ENCODE results near the gene ANAPC4. TPM values are rescaled to one million over a fixed set of nuclear protein-coding genes. Genes with fewer than 3 reads are reported as not detected.

ANAPC4 gene
- total RNA-seq, 2 experiments from 2014 or later, result 48.7 to 56.0 TPM

- Mint-ChIP-seq H3K27me3 (no peaks in the 10 kb centered on the region), H3K9me3 (ENCODE audit: low read depth) (no peaks in the 10 kb centered on the region), H3K4me1 (no peaks in the 10 kb centered on the region), H3K27ac (no peak overlapping the region), H3K36me3 (no peaks in the 10 kb centered on the region), H3K4me3 (no peak overlapping the region)
- no peak for DNase-seq
- no peak for ATAC-seq
- CTCF ChIA-PET, result interaction anchor here (1.1 kb wide), 1 partner anchor 9 kb away, joined by 5 read pairs; no protein-coding TSS in a partner anchor
Observed at GRCh38 chr4:25448379-25449109, 71.5 kb downstream of the ANAPC4 start.

GRCh38 chr4:25449270-25449669 lies 72.2 kb downstream of the ANAPC4 start:
- Mint-ChIP-seq H3K27me3 (no peaks in the 10 kb centered on the region), H3K4me1 (no peaks in the 10 kb centered on the region), H3K4me3 (no peak overlapping the region), H3K9me3 (ENCODE audit: low read depth) (no peaks in the 10 kb centered on the region), H3K27ac (no peak overlapping the region), H3K36me3 (no peaks in the 10 kb centered on the region)
- DNase-seq (no peak), ATAC-seq (no peak)
- CTCF ChIA-PET, result interaction anchor here (1.1 kb wide), 1 partner anchor 10 kb away, joined by 5 read pairs; no protein-coding TSS in a partner anchor

GRCh38 chr4:25449688-25450087 lies 72.6 kb downstream of the ANAPC4 start:
- no peak for ATAC-seq
- no peak overlapping the region for H3K27ac Mint-ChIP-seq
- H3K36me3 Mint-ChIP-seq, result no peaks in the 10 kb centered on the region
- CTCF ChIA-PET, result no interaction called here
- H3K27me3 Mint-ChIP-seq, result no peaks in the 10 kb centered on the region
- no peaks in the 10 kb centered on the region for H3K4me1 Mint-ChIP-seq
- no peak for DNase-seq
- no peak overlapping the region for H3K4me3 Mint-ChIP-seq
- no peaks in the 10 kb centered on the region for H3K9me3 Mint-ChIP-seq (ENCODE audit: low read depth)

- no peaks in the 10 kb centered on the region for H3K27me3 Mint-ChIP-seq
- DNase-seq, result no peak
- CTCF ChIA-PET, result no interaction called here
Observed at GRCh38 chr4:25450491-25450901, 73.4 kb downstream of the ANAPC4 start.

GRCh38 chr4:25451676-25452075 lies 74.6 kb downstream of the ANAPC4 start:
- no peak for DNase-seq
- Mint-ChIP-seq H3K36me3 (no peaks in the 10 kb centered on the region), H3K27me3 (no peaks in the 10 kb centered on the region), H3K9me3 (ENCODE audit: low read depth) (no peaks in the 10 kb centered on the region), H3K4me1 (no peaks in the 10 kb centered on the region), H3K4me3 (no peak overlapping the region), H3K27ac (no peak overlapping the region)
- ATAC-seq, result no peak
- CTCF ChIA-PET, result no interaction called here

More at GRCh38 chr4:25450491-25450901, 73.4 kb downstream of the ANAPC4 start:
- H3K4me1 Mint-ChIP-seq, result no peaks in the 10 kb centered on the region
- ATAC-seq, result no peak
- no peaks in the 10 kb centered on the region for H3K9me3 Mint-ChIP-seq (ENCODE audit: low read depth)
- H3K4me3 Mint-ChIP-seq, result no peak overlapping the region
- no peak overlapping the region for H3K27ac Mint-ChIP-seq
- no peaks in the 10 kb centered on the region for H3K36me3 Mint-ChIP-seq

GRCh38 chr4:25452081-25452480 lies 75.0 kb downstream of the ANAPC4 start:
- Mint-ChIP-seq H3K4me1 (no peaks in the 10 kb centered on the region), H3K4me3 (no peak overlapping the region), H3K27me3 (no peaks in the 10 kb centered on the region), H3K36me3 (no peaks in the 10 kb centered on the region), H3K9me3 (ENCODE audit: low read depth) (no peaks in the 10 kb centered on the region), H3K27ac (no peak overlapping the region)
- ATAC-seq (no peak), DNase-seq (no peak)
- CTCF ChIA-PET, result interaction anchor here (0.7 kb wide), 1 partner anchor 31 kb away, joined by 3 read pairs; no protein-coding TSS in a partner anchor

GRCh38 chr4:25454476-25454875 lies 77.4 kb downstream of the ANAPC4 start:
- no peak overlapping the region for H3K27ac Mint-ChIP-seq
- CTCF ChIA-PET, result no interaction called here
- H3K4me1 Mint-ChIP-seq, result no peaks in the 10 kb centered on the region
- no peak overlapping the region for H3K4me3 Mint-ChIP-seq
- ATAC-seq (no peak), DNase-seq (no peak)
- H3K27me3 Mint-ChIP-seq, result no peaks in the 10 kb centered on the region
- H3K36me3 Mint-ChIP-seq, result no peaks in the 10 kb centered on the region
- H3K9me3 Mint-ChIP-seq (ENCODE audit: low read depth), result no peaks in the 10 kb centered on the region

GRCh38 chr4:25457053-25457715 lies 80.1 kb downstream of the ANAPC4 start:
- CTCF ChIA-PET, result interaction anchor here (1.1 kb wide), 1 partner anchor 18 kb away, joined by 4 read pairs; no protein-coding TSS in a partner anchor
- Mint-ChIP-seq H3K27me3 (no peaks in the 10 kb centered on the region), H3K27ac (no peak overlapping the region), H3K4me1 (no peaks in the 10 kb centered on the region), H3K36me3 (no peaks in the 10 kb centered on the region), H3K4me3 (no peak overlapping the region), H3K9me3 (ENCODE audit: low read depth) (no peaks in the 10 kb centered on the region)
- DNase-seq (no peak), ATAC-seq (no peak)

- CTCF ChIA-PET, result no interaction called here
Observed at GRCh38 chr4:25466966-25467697, 90.1 kb downstream of the ANAPC4 start.

GRCh38 chr4:25467843-25468242 lies 90.8 kb downstream of the ANAPC4 start:
- ATAC-seq, result no peak
- H3K9me3 Mint-ChIP-seq (ENCODE audit: low read depth), result peaks cover 6% of the 10 kb centered on the region
- H3K4me1 Mint-ChIP-seq, result no peaks in the 10 kb centered on the region
- no peaks in the 10 kb centered on the region for H3K36me3 Mint-ChIP-seq
- no peaks in the 10 kb centered on the region for H3K27me3 Mint-ChIP-seq
- H3K27ac Mint-ChIP-seq, result no peak overlapping the region
- DNase-seq, result no peak
- CTCF ChIA-PET, result no interaction called here
- H3K4me3 Mint-ChIP-seq, result no peak overlapping the region

More at GRCh38 chr4:25466966-25467697, 90.1 kb downstream of the ANAPC4 start:
- Mint-ChIP-seq H3K27ac (no peak overlapping the region), H3K4me3 (no peak overlapping the region), H3K4me1 (no peaks in the 10 kb centered on the region), H3K36me3 (no peaks in the 10 kb centered on the region), H3K9me3 (ENCODE audit: low read depth) (peaks cover 6% of the 10 kb centered on the region), H3K27me3 (no peaks in the 10 kb centered on the region)
- ATAC-seq (no peak), DNase-seq (no peak)

Other genes with a start within 250 kb of the ANAPC4 start
- gene SEPSECS, start 216.8 kb upstream of the ANAPC4 start, total RNA-seq, result 10 to 100 TPM; 12.9 TPM
- gene PI4K2B, start 143.2 kb upstream of the ANAPC4 start, total RNA-seq, result 10 to 100 TPM; 42.2 to 55.2 TPM
- 10 to 100 TPM; 11.1 to 13.8 TPM for gene ZCCHC4, start 64.5 kb upstream of the ANAPC4 start, total RNA-seq